BJ (cell line): Measurements from ENCODE around the gene EPB41L2. TPM values are rescaled to one million over a fixed set of nuclear protein-coding genes. Genes with fewer than 3 reads are reported as not detected.

ENCODE experiments used
- CTCF ChIA-PET: fragments of 350-600 bp; formaldehyde crosslinking; extraction: SDS; loops from one replicate; lab custom pipeline; 2021; ENCODE audit warnings: antibody characterized with exemption, inconsistent platforms; lab: Yijun Ruan, JAX
- POLR2A ChIA-PET: fragments of 300-600 bp; sonication (Branson Sonifier 250); formaldehyde crosslinking; extraction: SDS; loops from one replicate; lab custom pipeline; 2021; ENCODE audit warnings: antibody characterized with exemption; lab: Charles Lee
- DNase-seq: peaks from one replicate; pipeline ENCODE4 v3.0.0-alpha.2; 2011; ENCODE audit warnings: low read depth
- H3K27me3 ChIP-seq: 2 replicates; pipeline ENCODE4 v1.6.0; 2011; ENCODE audit warnings: low read length; ENCODE audit not compliant: control insufficient read depth, insufficient read depth
- H3K36me3 ChIP-seq: 2 replicates; pipeline ENCODE4 v1.5.1; 2011; ENCODE audit warnings: low read length; ENCODE audit not compliant: control insufficient read depth, insufficient read depth
- H3K4me3 ChIP-seq: 2 replicates; pipeline ENCODE4 v1.5.1; 2011; ENCODE audit warnings: low read depth, mild to moderate bottlenecking, control low read depth, low read length
- CTCF ChIP-seq: IDR thresholded peaks from 2 replicates; pipeline ENCODE4 v1.5.1; 2011; ENCODE audit warnings: low read depth, mild to moderate bottlenecking, control low read depth, inconsistent platforms, low read length, moderate library complexity; ENCODE audit not compliant: insufficient read depth
- polyA plus RNA-seq: library from polyadenylated mRNA; depleted of rRNA; stranded (reverse); fragments of >200 nt; gene quantifications from 2 replicates; pipeline ENCODE4 v1.2.3, GENCODE V29; 2011

The EPB41L2 gene
- polyA plus RNA-seq, 1 experiment, result 24.5 TPM

GRCh38 chr6:130937942-130938604, 125.0 kb downstream of the EPB41L2 start:
- Histone ChIP-seq H3K36me3 (no peaks in the 10 kb centered on the region), H3K27me3 (no peaks in the 10 kb centered on the region), H3K4me3 (no peak overlapping the region)
- TF ChIP-seq CTCF, result no peak
- DNase-seq, result no peak
- CTCF ChIA-PET, result no interaction called here
- POLR2A ChIA-PET, result no interaction called here

- TF ChIP-seq CTCF, result no peak
- POLR2A ChIA-PET, result no interaction called here
- Histone ChIP-seq H3K27me3 (no peaks in the 10 kb centered on the region), H3K4me3 (no peak overlapping the region), H3K36me3 (no peaks in the 10 kb centered on the region)
- CTCF ChIA-PET, result interaction anchor here (3.1 kb wide), 1 partner anchor 52 kb away, joined by 8 read pairs; no protein-coding TSS in a partner anchor
- DNase-seq, result no peak
Observed at GRCh38 chr6:130936933-130937332, 126.1 kb downstream of the EPB41L2 start.

- POLR2A ChIA-PET, result no interaction called here
- no peak overlapping the region for H3K4me3 ChIP-seq
- DNase-seq, result no peak
- no peaks in the 10 kb centered on the region for H3K27me3 ChIP-seq
- H3K36me3 ChIP-seq, result no peaks in the 10 kb centered on the region
- TF ChIP-seq CTCF, result no peak
- CTCF ChIA-PET, result interaction anchor here (0.6 to 3.1 kb wide), 4 partner anchors 26 to 144 kb away, joined by 3 to 8 read pairs (median 4); no protein-coding TSS in a partner anchor
Observed at GRCh38 chr6:130935978-130936377, 127.1 kb downstream of the EPB41L2 start.

GRCh38 chr6:130934848-130935585, 128.0 kb downstream of the EPB41L2 start:
- H3K4me3 ChIP-seq, result no peak overlapping the region
- POLR2A ChIA-PET, result interaction anchor here (0.6 kb wide), 1 partner anchor 204 kb away, joined by 6 read pairs; no protein-coding TSS in a partner anchor
- no peaks in the 10 kb centered on the region for H3K36me3 ChIP-seq
- H3K27me3 ChIP-seq, result no peaks in the 10 kb centered on the region
- CTCF ChIA-PET, result interaction anchor here (1.2 to 3.1 kb wide), 3 partner anchors 27 to 50 kb away, joined by 3 to 8 read pairs (median 4); no protein-coding TSS in a partner anchor
- no peak for TF ChIP-seq CTCF
- DNase-seq, result no peak

- TF ChIP-seq CTCF, result no peak
- H3K4me3 ChIP-seq, result no peak overlapping the region
- CTCF ChIA-PET, result interaction anchor here (1.0 kb wide), 1 partner anchor 12 kb away, joined by 3 read pairs; no protein-coding TSS in a partner anchor
Observed at GRCh38 chr6:130933712-130934200, 129.3 kb downstream of the EPB41L2 start.

More at GRCh38 chr6:130933712-130934200, 129.3 kb downstream of the EPB41L2 start:
- POLR2A ChIA-PET, result no interaction called here
- Histone ChIP-seq H3K27me3 (no peaks in the 10 kb centered on the region), H3K36me3 (no peaks in the 10 kb centered on the region)
- DNase-seq, result no peak
